ENCODE data around the gene PARP4.
"Not testable (repeated sequence)": the region's sequence is repeated elsewhere in the genome, so short reads cannot be mapped to it uniquely, and the experiment has no call there.

PARP4 gene

DNA sequence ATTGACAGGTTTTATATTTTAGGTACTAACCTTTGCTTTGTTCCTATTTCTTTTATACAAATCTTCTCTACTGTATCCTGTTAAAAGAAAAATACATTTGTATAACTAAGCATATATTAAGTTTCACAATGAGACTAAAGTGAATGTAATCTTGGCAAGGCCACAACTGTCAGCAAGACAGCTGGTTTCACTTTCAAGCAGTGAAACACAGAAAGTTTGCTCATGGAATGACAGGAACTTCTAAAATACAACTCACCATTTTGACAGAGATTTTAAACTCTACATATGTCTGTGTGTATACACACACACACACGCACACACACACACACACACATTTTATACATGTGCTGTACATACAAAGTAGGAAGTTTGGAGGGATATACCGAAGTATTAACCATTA is 53.3 kb downstream of the PARP4 start:
- no peak for TF ChIP-seq POLR2A (IDR thresholded peaks at IDR 0.05; ENCODE audit: extremely low read depth, insufficient read length)
- TF ChIP-seq MYC (IDR thresholded peaks at IDR 0.05; ENCODE audit: low read depth, low read length), result no peak
- no peak for TF ChIP-seq MAX (IDR thresholded peaks at IDR 0.05; ENCODE audit: low read depth, low read length)
- TF ChIP-seq CTCF (IDR thresholded peaks at IDR 0.05; ENCODE audit: low read depth, low read length), result no peak
- DNase-seq (ENCODE audit: low read depth), result no peak
- no peak overlapping the region for H3K4me3 ChIP-seq (ENCODE audit: low read depth, low read length)

- H3K4me3 ChIP-seq (ENCODE audit: low read depth, low read length), result no peak overlapping the region
- no peak for DNase-seq (ENCODE audit: low read depth)
- no peak for TF ChIP-seq CTCF (IDR thresholded peaks at IDR 0.05; ENCODE audit: low read depth, low read length)
- TF ChIP-seq POLR2A (IDR thresholded peaks at IDR 0.05; ENCODE audit: extremely low read depth, insufficient read length), result no peak
- TF ChIP-seq MYC (IDR thresholded peaks at IDR 0.05; ENCODE audit: low read depth, low read length), result no peak
- no peak for TF ChIP-seq MAX (IDR thresholded peaks at IDR 0.05; ENCODE audit: low read depth, low read length)
These were observed 53.8 kb downstream of the PARP4 start for GRCh38 chr13:24458736-24459135.

DNA sequence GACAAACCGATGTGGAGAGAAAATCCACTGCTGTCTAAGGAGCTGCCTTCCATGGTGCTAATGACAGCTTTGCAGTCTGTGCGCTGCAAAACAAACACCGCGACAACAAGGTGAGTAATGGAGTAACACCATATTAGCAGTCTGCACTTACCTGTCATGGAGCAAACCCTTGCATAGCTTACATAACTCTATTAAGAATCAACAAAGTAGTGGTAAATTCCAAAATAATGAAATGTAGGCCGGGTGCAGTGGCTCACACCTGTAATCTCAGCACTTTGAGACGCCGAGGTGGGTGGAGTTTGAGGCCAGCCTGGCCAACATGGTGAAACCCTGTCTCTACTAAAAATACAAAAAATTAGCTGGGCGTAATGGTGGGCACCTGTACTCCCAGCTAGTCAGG is 56.2 kb downstream of the PARP4 start:
- TF ChIP-seq MYC (IDR thresholded peaks at IDR 0.05; ENCODE audit: low read depth, low read length) (no peak), CTCF (IDR thresholded peaks at IDR 0.05; ENCODE audit: low read depth, low read length) (no peak), POLR2A (IDR thresholded peaks at IDR 0.05; ENCODE audit: extremely low read depth, insufficient read length) (no peak), MAX (IDR thresholded peaks at IDR 0.05; ENCODE audit: low read depth, low read length) (no peak)
- no peak for DNase-seq (ENCODE audit: low read depth)
- no peak overlapping the region for H3K4me3 ChIP-seq (ENCODE audit: low read depth, low read length)

DNA sequence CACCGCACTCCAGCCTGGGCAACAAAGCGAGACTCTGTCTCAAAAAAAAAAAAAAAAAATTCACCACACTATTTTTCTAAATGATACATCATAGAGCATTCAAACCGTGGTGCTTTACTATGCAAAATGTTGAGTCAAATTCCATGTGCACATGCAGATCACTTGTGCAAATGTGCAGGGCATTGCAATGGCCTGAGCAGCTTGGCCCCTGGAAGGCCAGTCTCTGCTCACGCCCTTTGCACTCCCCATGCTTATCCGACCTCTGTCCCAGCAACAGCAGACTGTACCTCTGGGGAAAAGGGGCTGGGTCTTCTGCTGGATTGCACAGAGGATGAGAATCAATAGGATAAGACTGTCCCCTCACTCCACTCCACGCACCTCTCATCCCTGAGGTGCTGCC is 58.5 kb downstream of the PARP4 start:
- H3K4me3 ChIP-seq (ENCODE audit: low read depth, low read length), result no peak overlapping the region
- no peak for DNase-seq (ENCODE audit: low read depth)
- TF ChIP-seq MYC (IDR thresholded peaks at IDR 0.05; ENCODE audit: low read depth, low read length) (no peak), POLR2A (IDR thresholded peaks at IDR 0.05; ENCODE audit: extremely low read depth, insufficient read length) (no peak)

DNA sequence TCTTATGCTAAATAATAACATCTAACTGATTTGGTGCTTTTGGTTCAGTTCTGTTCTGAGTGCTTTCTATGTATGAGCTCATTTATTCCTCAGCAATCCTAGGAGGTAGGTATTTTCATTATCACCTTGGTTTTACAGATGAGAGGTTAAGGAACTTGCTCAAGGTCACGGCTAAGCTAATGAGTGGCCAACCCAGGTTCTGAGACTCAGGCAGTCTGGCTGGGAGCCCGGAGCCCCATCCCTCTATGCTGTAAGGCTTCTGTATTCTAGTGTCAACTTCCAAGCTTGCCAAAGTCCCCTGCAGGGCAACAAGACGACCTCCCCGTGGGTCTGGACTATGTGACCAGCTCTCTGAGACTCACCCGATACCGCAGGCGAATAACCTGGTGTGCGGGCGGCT is 60.5 kb downstream of the PARP4 start:
- DNase-seq (ENCODE audit: low read depth), result no peak
- TF ChIP-seq MAX (IDR thresholded peaks at IDR 0.05; ENCODE audit: low read depth, low read length) (no peak), POLR2A (IDR thresholded peaks at IDR 0.05; ENCODE audit: extremely low read depth, insufficient read length) (no peak), CTCF (IDR thresholded peaks at IDR 0.05; ENCODE audit: low read depth, low read length) (no peak), MYC (IDR thresholded peaks at IDR 0.05; ENCODE audit: low read depth, low read length) (no peak)
- H3K4me3 ChIP-seq (ENCODE audit: low read depth, low read length), result no peak overlapping the region

DNA sequence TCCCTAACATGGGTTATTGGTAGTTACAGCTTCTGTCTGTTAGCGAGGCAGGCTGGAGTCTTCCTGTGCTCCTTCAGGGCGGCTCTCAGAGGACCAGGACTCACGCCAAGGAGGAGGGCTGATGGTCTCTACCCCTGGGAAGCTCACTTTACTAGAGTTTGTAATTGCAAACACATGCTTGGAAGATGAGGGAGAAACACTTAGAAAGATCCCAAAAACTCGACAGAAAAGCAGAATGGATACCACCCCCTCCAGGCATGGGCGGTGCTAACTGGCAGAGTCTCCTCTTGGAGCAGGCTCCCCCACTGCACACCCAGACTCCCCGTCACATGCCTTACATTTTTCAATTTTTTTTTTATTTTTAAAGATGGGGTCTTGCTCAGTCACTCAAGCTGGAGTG is 62.0 kb downstream of the PARP4 start:
- no peak for DNase-seq (ENCODE audit: low read depth)
- no peak for TF ChIP-seq POLR2A (IDR thresholded peaks at IDR 0.05; ENCODE audit: extremely low read depth, insufficient read length)
- no peak for TF ChIP-seq MYC (IDR thresholded peaks at IDR 0.05; ENCODE audit: low read depth, low read length)
- TF ChIP-seq MAX (IDR thresholded peaks at IDR 0.05; ENCODE audit: low read depth, low read length), result no peak
- no peak for TF ChIP-seq CTCF (IDR thresholded peaks at IDR 0.05; ENCODE audit: low read depth, low read length)
- no peak overlapping the region for H3K4me3 ChIP-seq (ENCODE audit: low read depth, low read length)

DNA sequence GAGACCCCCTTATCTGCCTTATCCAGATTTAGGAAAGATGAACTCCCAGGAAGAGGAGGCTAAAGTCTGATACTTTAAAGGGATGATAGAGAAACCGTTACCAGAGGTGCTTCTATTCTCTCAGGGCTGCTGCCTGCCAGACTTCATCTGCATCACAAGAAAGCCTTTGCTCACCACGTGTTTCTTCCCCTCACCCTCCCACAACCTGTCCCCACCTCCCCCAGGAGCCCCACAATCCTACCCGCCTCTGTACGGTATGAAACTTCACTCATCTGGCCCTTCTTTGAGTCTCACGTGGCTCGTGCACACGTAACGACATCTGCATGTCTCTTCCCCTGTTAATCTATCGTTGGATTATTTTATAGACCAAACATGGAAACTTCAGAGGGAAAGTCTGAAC is 67.7 kb downstream of the PARP4 start:
- not testable (repeated sequence) for DNase-seq (ENCODE audit: low read depth); H3K4me3 ChIP-seq (ENCODE audit: low read depth, low read length)
